Left lung (tissue), 10 donors: ENCODE results near the gene AMZ2. TPM values are rescaled to one million over a fixed set of nuclear protein-coding genes. Genes with fewer than 3 reads are reported as not detected.
"Not testable (repeated sequence)": the region's sequence is repeated elsewhere in the genome, so short reads cannot be mapped to it uniquely, and the experiment has no call there.

ENCODE experiments used
- ATAC-seq: fragments of 200-7000 bp; cut with Tn5 transposase; one replicate; pipeline ENCODE4 v1.9.1; 2020; ENCODE audit warnings: moderate library complexity
- DNase-seq, 4 donors: peaks; one replicate each; pipeline ENCODE4 v3.0.0-alpha.2; 2013 to 2020
- H3K27ac ChIP-seq, 2 donors: fragments of 200-600 bp; sonication (generic) in 1 of 2; one replicate each; pipeline versions ENCODE4 v1.5.0 to v1.8.0; 2020 to 2021
- H3K27me3 ChIP-seq, 2 donors: fragments of 200-600 bp; sonication (generic) in 1 of 2; one replicate each; pipeline versions ENCODE4 v1.5.0 to v1.8.0; 2020 to 2021
- H3K36me3 ChIP-seq, 2 donors: fragments of 200-600 bp; sonication (generic) in 1 of 2; one replicate each; pipeline versions ENCODE4 v1.5.0 to v1.8.0; 2020 to 2021
- H3K4me1 ChIP-seq, 2 donors: fragments of 200-600 bp; one replicate each; pipeline ENCODE4 v1.8.0; 2021
- H3K4me3 ChIP-seq, 2 donors: fragments of 200-600 bp; sonication (generic) in 1 of 2; one replicate each; pipeline versions ENCODE4 v1.5.0 to v1.8.0; 2020 to 2021; ENCODE audit warnings: mild to moderate bottlenecking in 1 of 2
- H3K9me3 ChIP-seq, 2 donors: fragments of 200-600 bp; sonication (generic) in 1 of 2; one replicate each; pipeline versions ENCODE4 v1.5.0 to v1.8.0; 2020 to 2021
- intact Hi-C, 2 donors: fragments of 100-400 bp; cut with DNase I; formaldehyde crosslinking; loops; one replicate each; pipeline versions ENCODE4 v1.11.2 to v1.14.2; 2022
- polyA plus RNA-seq, 6 donors: library from polyadenylated mRNA; unstranded; fragments of 120-200 nt; gene quantifications; one replicate each; pipeline ENCODE4 v1.2.1, GENCODE V29; 2013; ENCODE audit not compliant: insufficient read length in 6 of 6
- total RNA-seq, 2 donors: library from RNA; stranded (reverse); fragmentation: NEBNext Ultra II Directional; extraction: Animal tissue kit (Norgen Biotek cat#: 25700); gene quantifications; one replicate each; pipeline ENCODE4 v1.2.1, GENCODE V29; 2021
- TF ChIP-seq, protein P1 (sequence below), 2 donors: fragments of 200-600 bp; sonication (generic) in 1 of 2; IDR thresholded peaks; one replicate each; pipeline versions ENCODE4 v1.5.0 to v1.8.0; 2021; ENCODE audit warnings: antibody characterized with exemption in 2 of 2
- donor health status: DM: no; HTN: yes; CAD: no.
- donor health status: DM: no; HTN: no; CAD: no.

The AMZ2 gene
- total and polyA plus RNA-seq, 8 donors = 48.4 to 86.1 (median 75.1) TPM

DNA sequence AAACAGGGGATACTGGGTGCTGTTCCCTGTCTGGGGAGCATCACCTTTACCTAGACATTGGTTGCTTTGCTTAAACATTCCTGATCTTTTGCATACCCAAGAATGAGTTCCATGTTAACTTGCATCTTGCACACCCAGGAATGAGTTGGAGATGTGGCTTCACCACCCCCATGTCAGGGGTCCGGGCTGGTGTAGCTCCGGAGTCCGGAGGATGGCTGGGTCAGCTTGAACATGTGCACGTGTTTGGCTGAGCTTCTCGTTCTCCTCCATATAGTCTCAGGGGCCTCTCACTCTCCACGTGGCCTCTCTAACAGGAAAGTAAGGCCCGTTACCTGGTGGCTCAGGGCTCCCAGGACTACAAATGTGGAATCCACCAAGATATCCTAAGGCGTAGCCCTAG is 18.2 kb upstream of the AMZ2 start:
- Histone ChIP-seq H3K4me1 (peaks cover 0 to 2% of the 10 kb centered on the region in 2 donors), H3K27ac (no peak overlapping the region), H3K27me3 (no peaks in the 10 kb centered on the region), H3K36me3 (no peaks in the 10 kb centered on the region), H3K4me3 (no peak overlapping the region), H3K9me3 (no peaks in the 10 kb centered on the region)
- no peak for DNase-seq
- TF ChIP-seq, protein P1, sequence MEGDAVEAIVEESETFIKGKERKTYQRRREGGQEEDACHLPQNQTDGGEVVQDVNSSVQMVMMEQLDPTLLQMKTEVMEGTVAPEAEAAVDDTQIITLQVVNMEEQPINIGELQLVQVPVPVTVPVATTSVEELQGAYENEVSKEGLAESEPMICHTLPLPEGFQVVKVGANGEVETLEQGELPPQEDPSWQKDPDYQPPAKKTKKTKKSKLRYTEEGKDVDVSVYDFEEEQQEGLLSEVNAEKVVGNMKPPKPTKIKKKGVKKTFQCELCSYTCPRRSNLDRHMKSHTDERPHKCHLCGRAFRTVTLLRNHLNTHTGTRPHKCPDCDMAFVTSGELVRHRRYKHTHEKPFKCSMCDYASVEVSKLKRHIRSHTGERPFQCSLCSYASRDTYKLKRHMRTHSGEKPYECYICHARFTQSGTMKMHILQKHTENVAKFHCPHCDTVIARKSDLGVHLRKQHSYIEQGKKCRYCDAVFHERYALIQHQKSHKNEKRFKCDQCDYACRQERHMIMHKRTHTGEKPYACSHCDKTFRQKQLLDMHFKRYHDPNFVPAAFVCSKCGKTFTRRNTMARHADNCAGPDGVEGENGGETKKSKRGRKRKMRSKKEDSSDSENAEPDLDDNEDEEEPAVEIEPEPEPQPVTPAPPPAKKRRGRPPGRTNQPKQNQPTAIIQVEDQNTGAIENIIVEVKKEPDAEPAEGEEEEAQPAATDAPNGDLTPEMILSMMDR (IDR thresholded peaks at IDR 0.05) = no peak
- intact Hi-C loops = no loop called here
- ATAC-seq = no peak

DNA sequence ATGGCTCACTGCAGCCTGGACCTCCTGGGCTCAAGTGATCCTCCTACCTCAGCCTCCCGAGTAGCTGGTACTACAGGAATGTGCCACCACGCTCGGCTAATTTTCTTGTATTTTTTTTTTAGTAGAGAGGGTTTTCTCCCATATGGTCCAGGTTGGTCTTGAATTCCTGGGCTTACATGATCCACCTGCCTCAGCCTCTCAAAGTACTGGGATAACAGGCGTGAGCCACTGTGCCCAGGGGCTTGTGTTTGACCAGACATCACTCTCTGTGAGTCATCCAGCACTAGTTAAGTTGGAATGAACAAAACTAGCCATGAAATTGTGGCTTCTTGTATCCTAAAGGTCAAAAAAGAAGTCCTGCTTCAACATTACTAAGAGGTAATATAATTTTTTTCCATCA is 16.7 kb upstream of the AMZ2 start:
- H3K9me3 ChIP-seq, H3K36me3 ChIP-seq, H3K27me3 ChIP-seq, H3K27ac ChIP-seq, DNase-seq, ATAC-seq, intact Hi-C loops, H3K4me3 ChIP-seq: not testable (repeated sequence)
- peaks cover 0 to 12% of the 10 kb centered on the region in 2 donors for H3K4me1 ChIP-seq

DNA sequence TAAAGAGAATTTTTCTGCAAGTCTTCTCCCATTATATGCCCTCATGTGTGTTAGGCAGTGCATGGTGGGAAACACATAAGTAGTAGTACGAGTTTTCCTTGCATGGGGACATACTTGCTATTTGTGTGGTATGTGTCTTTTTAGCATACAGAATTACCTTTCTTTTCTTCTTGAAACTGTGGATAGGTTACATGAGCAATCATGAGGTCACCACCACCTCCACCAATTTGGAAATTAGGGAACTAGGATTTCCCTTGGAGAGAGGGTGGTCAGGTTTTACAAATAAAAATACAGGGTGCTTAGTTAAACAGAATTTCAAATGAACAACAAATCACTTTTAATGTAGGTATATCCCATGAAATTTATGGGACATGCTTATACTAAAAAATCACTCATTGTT is 16.3 kb upstream of the AMZ2 start:
- H3K4me1 ChIP-seq = peaks cover 0 to 13% of the 10 kb centered on the region in 2 donors
- no peaks in the 10 kb centered on the region for H3K27me3 ChIP-seq
- ATAC-seq = no peak
- TF ChIP-seq, protein P1 (IDR thresholded peaks at IDR 0.05) = no peak
- no peak overlapping the region for H3K27ac ChIP-seq
- DNase-seq = no peak
- intact Hi-C loops = no loop called here
- H3K36me3 ChIP-seq = no peaks in the 10 kb centered on the region
- H3K9me3 ChIP-seq = no peaks in the 10 kb centered on the region
- H3K4me3 ChIP-seq = no peak overlapping the region

DNA sequence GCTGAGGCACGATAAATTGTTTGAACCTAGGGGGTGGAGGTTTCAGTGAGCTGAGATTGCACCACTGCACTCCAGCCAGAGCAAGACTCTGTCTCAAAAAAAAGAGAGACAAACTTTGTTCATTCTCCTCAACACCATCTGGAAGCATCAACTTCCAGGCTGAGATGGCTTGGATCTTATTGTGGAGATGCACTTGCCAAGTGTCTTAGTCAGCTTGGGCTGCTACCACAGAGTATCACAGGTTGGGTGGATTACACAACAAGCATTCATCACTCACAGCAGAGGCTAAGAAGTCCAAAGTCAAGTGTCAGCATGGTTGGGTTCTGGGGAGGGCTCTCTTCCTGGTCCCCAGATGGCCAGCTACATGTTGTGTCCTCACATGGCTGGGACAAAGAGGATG is 15.1 kb upstream of the AMZ2 start:
- H3K9me3 ChIP-seq, H3K4me3 ChIP-seq, H3K27me3 ChIP-seq, H3K36me3 ChIP-seq, intact Hi-C loops, DNase-seq, H3K27ac ChIP-seq: not testable (repeated sequence)
- H3K4me1 ChIP-seq = peaks cover 0 to 24% of the 10 kb centered on the region in 2 donors
- ATAC-seq = peak; percentile 12

DNA sequence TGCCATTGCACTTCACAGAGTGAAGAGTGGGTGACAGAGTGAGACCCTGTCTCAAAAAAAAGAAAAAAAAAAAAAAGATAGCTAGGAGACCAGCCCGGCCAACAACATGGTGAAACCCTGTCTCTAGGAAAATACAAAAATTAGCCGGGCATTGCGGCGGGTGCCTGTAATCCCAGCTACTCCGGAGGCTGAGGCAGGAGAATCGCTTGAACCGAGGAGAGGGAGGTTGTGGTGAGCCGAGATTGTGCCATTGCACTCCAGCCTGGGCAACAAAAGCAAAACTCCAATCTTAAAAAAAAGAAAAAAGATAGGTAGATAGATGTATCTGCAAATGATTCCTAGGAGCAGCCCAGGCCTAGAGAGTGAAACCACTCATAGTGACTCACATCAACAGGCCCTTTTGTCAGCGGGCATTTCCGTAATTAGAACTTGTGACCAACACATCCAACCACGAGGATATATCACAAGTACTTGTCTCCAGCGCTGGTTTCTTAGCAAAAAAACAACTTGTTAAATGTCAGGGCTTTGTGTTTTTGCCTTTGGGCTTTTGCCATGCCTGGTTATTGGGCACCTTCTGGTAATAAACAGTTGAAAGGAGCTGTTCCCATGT is 13.0 kb upstream of the AMZ2 start:
- H3K9me3 ChIP-seq, intact Hi-C loops, H3K27me3 ChIP-seq, H3K36me3 ChIP-seq, H3K4me3 ChIP-seq: not testable (repeated sequence)
- Histone ChIP-seq H3K27ac (peak overlapping the region; percentile 67 to 70), H3K4me1 (peaks cover 0 to 35% of the 10 kb centered on the region in 2 donors)
- peak; percentile 52 for ATAC-seq
- peak in 1 of 4 donors; percentile 54 for DNase-seq

DNA sequence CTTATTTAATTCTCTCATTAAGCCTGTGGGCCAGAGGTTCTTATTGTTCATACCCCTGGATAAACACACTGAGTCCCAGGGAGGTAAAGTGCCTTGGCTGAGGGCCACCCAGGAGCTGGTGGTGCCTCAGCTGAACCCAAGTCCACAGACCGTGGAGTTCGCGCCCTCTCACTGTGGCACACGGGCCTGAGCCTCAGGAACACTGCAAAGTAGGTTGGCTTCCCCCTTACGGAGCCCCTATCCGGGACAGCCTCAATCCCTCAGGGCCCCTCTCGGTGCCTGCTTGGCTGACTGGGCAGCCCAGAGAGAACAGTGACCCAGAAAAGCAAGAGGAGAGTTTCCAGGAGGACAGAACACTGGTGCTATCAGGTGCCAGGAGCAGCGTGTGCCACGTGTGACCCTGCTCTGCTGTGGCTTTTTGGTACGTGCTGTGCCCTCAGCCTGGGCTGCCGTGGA is 12.5 kb upstream of the AMZ2 start:
- H3K36me3 ChIP-seq, DNase-seq, ATAC-seq, intact Hi-C loops, H3K4me3 ChIP-seq, H3K9me3 ChIP-seq, H3K27me3 ChIP-seq: not testable (repeated sequence)
- Histone ChIP-seq H3K4me1 (peaks cover 0 to 35% of the 10 kb centered on the region in 2 donors), H3K27ac (peak overlapping the region; percentile 67 to 70)

DNA sequence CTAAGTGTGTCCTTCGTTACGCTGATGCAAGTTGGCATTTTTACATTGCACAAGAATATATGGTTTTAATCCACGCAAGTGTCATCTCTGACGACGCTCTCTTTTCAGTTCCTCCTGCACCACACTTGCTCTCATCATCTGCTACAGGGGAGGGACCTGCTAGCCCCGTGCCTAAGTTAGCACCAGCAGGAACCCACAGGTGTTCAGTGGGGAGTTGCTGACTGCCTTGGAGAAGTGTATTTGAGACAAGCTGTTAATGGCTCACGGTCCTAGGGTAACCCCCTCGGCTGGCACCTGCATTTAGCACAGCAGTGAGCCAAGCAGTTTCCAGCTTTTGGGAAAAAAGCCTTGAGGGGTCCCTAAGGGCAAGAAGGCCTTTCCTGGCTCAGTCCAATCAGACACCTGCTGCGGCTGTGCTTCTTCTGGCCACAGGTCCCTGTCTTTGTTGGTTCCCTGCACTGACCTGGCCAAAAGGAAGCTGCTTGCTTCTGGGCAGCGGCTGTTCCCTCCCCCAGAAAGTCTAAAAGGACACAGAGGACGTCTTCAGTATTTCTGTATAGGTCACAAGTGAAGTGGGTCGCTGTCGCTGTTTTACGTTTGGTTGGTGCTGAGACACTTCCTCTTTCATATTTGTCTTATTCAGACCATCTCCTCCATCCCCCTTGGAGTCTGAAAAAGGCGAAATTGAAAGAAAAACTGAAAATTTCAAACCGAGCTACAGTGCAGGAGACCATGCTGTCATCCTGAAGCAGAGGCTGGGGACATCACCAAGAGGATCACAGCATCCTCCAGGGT is 10.3 kb upstream of the AMZ2 start:
- H3K9me3 ChIP-seq, intact Hi-C loops, H3K27me3 ChIP-seq, H3K36me3 ChIP-seq: not testable (repeated sequence)
- peaks cover 0 to 35% of the 10 kb centered on the region in 2 donors for H3K4me1 ChIP-seq
- H3K4me3 ChIP-seq = peak overlapping the region in 1 of 2 donors; percentile 9
- peak overlapping the region; percentile 83 to 88 for H3K27ac ChIP-seq
- DNase-seq = peak in 1 of 4 donors; percentile 75
- peak; percentile 84 for ATAC-seq
